HG03565 (cell line): ENCODE measurements around the gene PPP1R12C.

Source experiments
- ATAC-seq: cut with Tn5 transposase; IDR thresholded peaks from one replicate; pipeline ENCODE4 v1.9.1; 2021; ENCODE audit warnings: mild to moderate bottlenecking, moderate library complexity; ENCODE audit not compliant: unreplicated experiment

Gene PPP1R12C

GRCh38 chr19:55046975-55047622 is 70.3 kb downstream of the PPP1R12C start:
- no peak for ATAC-seq

GRCh38 chr19:55044771-55045716 is 72.4 kb downstream of the PPP1R12C start:
- no peak for ATAC-seq

- no peak for ATAC-seq
These were observed 73.2 kb downstream of the PPP1R12C start for GRCh38 chr19:55044286-55044685.

- no peak for ATAC-seq
These were observed 74.7 kb downstream of the PPP1R12C start for GRCh38 chr19:55042688-55043087.

GRCh38 chr19:55042344-55042678 is 75.1 kb downstream of the PPP1R12C start:
- no peak for ATAC-seq

- ATAC-seq, result no peak
These were observed 75.7 kb downstream of the PPP1R12C start for GRCh38 chr19:55041627-55042343.

GRCh38 chr19:55041244-55041626 is 76.2 kb downstream of the PPP1R12C start:
- ATAC-seq, result no peak
